Hepatocyte (in vitro differentiated cells): ENCODE results near the gene TBC1D32. TPM values are rescaled to one million over a fixed set of nuclear protein-coding genes. Genes with fewer than 3 reads are reported as not detected.

ENCODE experiments used
- DNase-seq: peaks from one replicate; pipeline ENCODE4 v3.0.0-alpha.2; 2016; ENCODE audit warnings: low spot score
- H2AFZ ChIP-seq: fragments of 200-600 bp; sonication (generic); 2 replicates; pipeline ENCODE4 v1.6.0; 2016; ENCODE audit warnings: antibody characterized with exemption, mild to moderate bottlenecking
- H3K27ac ChIP-seq: fragments of 200-600 bp; sonication (generic); 2 replicates; pipeline ENCODE4 v1.5.1; 2016; ENCODE audit warnings: mild to moderate bottlenecking
- H3K27me3 ChIP-seq: fragments of 200-600 bp; sonication (generic); 2 replicates; pipeline ENCODE4 v1.6.1; 2016
- H3K36me3 ChIP-seq: fragments of 200-600 bp; sonication (generic); replicated peaks from 2 replicates; pipeline ENCODE4 v1.5.1; 2016; ENCODE audit warnings: low read depth; ENCODE audit not compliant: insufficient read depth
- H3K4me1 ChIP-seq: fragments of 200-600 bp; sonication (generic); 2 replicates; pipeline ENCODE4 v1.5.1; 2016; ENCODE audit warnings: mild to moderate bottlenecking, moderate library complexity; ENCODE audit not compliant: insufficient read depth
- H3K4me2 ChIP-seq: fragments of 200-600 bp; sonication (generic); 2 replicates; pipeline ENCODE4 v1.6.0; 2016
- H3K4me3 ChIP-seq: fragments of 200-600 bp; sonication (generic); 2 replicates; pipeline ENCODE4 v1.5.1; 2016; ENCODE audit warnings: mild to moderate bottlenecking
- H3K79me2 ChIP-seq: fragments of 200-600 bp; sonication (generic); 2 replicates; pipeline ENCODE4 v1.6.0; 2017; ENCODE audit warnings: mild to moderate bottlenecking
- H3K9me2 ChIP-seq: fragments of 200-600 bp; sonication (generic); replicated peaks from 2 replicates; pipeline ENCODE4 v1.6.0; 2017; ENCODE audit warnings: mild to moderate bottlenecking; ENCODE audit not compliant: insufficient read depth
- H3K9me3 ChIP-seq: fragments of 200-600 bp; sonication (generic); 2 replicates; pipeline ENCODE4 v1.5.1; 2016; ENCODE audit warnings: low read depth, mild to moderate bottlenecking
- H4K20me1 ChIP-seq: fragments of 200-600 bp; sonication (generic); 2 replicates; pipeline ENCODE4 v1.6.0; 2016; ENCODE audit warnings: mild to moderate bottlenecking; ENCODE audit not compliant: insufficient read depth, poor library complexity, severe bottlenecking
- CTCF ChIP-seq: fragments of 200-600 bp; sonication (generic); IDR thresholded peaks from 2 replicates; pipeline ENCODE4 v1.5.1; 2016; ENCODE audit warnings: antibody characterized with exemption, mild to moderate bottlenecking; ENCODE audit not compliant: poor library complexity
- EZH2 ChIP-seq: fragments of 200-600 bp; sonication (generic); IDR thresholded peaks from 2 replicates; pipeline ENCODE4 v1.6.1; 2016; ENCODE audit warnings: antibody characterized with exemption, mild to moderate bottlenecking, borderline replicate concordance
- EZH2phosphoT487 ChIP-seq: fragments of 200-600 bp; sonication (generic); IDR thresholded peaks from one replicate; pipeline ENCODE4 v1.6.1; 2018; ENCODE audit warnings: antibody characterized with exemption, mild to moderate bottlenecking, low read depth, moderate library complexity; ENCODE audit not compliant: unreplicated experiment, severe bottlenecking
- WGBS: methylation state at CpG from one replicate; pipeline ENCODE4 v1.1.6; 2016; ENCODE audit warnings: low lambda C conversion rate; ENCODE audit errors: missing lambda C conversion rate; 5-methylcytosine and 5-hydroxymethylcytosine counted together
- polyA plus RNA-seq: library from polyadenylated mRNA; unstranded; fragments of >200 nt; fragmentation: Nextera tagmentation; extraction: Ambion mirVana; gene quantifications from 2 replicates; pipeline ENCODE4 v1.2.1, GENCODE V29; 2016
- total RNA-seq: library from RNA; depleted of rRNA; stranded (reverse); fragments of >200 nt; gene quantifications from 2 replicates; pipeline ENCODE4 v1.2.3, GENCODE V29; 2014

TBC1D32 gene
- total and polyA plus RNA-seq, 2 experiments from 2014 or later = 3.7 to 9.9 TPM

- WGBS = 81% methylated on average over 7 of the region's 7 CpGs
- Histone ChIP-seq H3K4me3 (no peak overlapping the region), H3K4me2 (no peak overlapping the region), H3K79me2 (no peaks in the 10 kb centered on the region), H2AFZ (no peak overlapping the region), H3K4me1 (no peaks in the 10 kb centered on the region), H4K20me1 (no peaks in the 10 kb centered on the region), H3K27ac (no peak overlapping the region), H3K9me3 (no peaks in the 10 kb centered on the region), H3K27me3 (no peaks in the 10 kb centered on the region), H3K36me3 (no peaks in the 10 kb centered on the region), H3K9me2 (no peaks in the 10 kb centered on the region)
- DNase-seq = no peak
- TF ChIP-seq CTCF = no peak
- no peak for TF ChIP-seq EZH2phosphoT487
- no peak for TF ChIP-seq EZH2
Observed at GRCh38 chr6:121354764-121355163, 20.5 kb upstream of the TBC1D32 start.

GRCh38 chr6:121352941-121353340 lies 18.7 kb upstream of the TBC1D32 start:
- Histone ChIP-seq H3K4me1 (no peaks in the 10 kb centered on the region), H3K4me2 (no peak overlapping the region), H3K27me3 (no peaks in the 10 kb centered on the region), H3K79me2 (no peaks in the 10 kb centered on the region), H4K20me1 (no peaks in the 10 kb centered on the region), H3K9me2 (no peaks in the 10 kb centered on the region), H2AFZ (no peak overlapping the region), H3K4me3 (no peak overlapping the region), H3K27ac (no peak overlapping the region), H3K9me3 (no peaks in the 10 kb centered on the region), H3K36me3 (no peaks in the 10 kb centered on the region)
- 18% methylated on average over 1 of the region's 1 CpG for WGBS
- no peak for DNase-seq
- TF ChIP-seq CTCF (no peak), EZH2phosphoT487 (no peak), EZH2 (no peak)

- 43% methylated on average over 1 of the region's 1 CpG for WGBS
- Histone ChIP-seq H3K27ac (no peak overlapping the region), H3K4me2 (no peak overlapping the region), H3K4me3 (no peak overlapping the region), H3K27me3 (no peaks in the 10 kb centered on the region), H2AFZ (no peak overlapping the region), H3K79me2 (no peaks in the 10 kb centered on the region), H3K4me1 (peaks cover 9% of the 10 kb centered on the region), H3K9me2 (no peaks in the 10 kb centered on the region), H4K20me1 (no peaks in the 10 kb centered on the region), H3K36me3 (no peaks in the 10 kb centered on the region), H3K9me3 (no peaks in the 10 kb centered on the region)
- no peak for DNase-seq
- TF ChIP-seq EZH2phosphoT487 = no peak
- TF ChIP-seq EZH2 = no peak
- no peak for TF ChIP-seq CTCF
Observed at GRCh38 chr6:121351916-121352315, 17.6 kb upstream of the TBC1D32 start.

- H3K4me3 ChIP-seq = no peak overlapping the region
- 59% methylated on average over 1 of the region's 1 CpG for WGBS
- TF ChIP-seq EZH2phosphoT487 = no peak
- no peak for TF ChIP-seq CTCF
- no peak for TF ChIP-seq EZH2
Observed at GRCh38 chr6:121349596-121349995, 15.3 kb upstream of the TBC1D32 start.

More at GRCh38 chr6:121349596-121349995, 15.3 kb upstream of the TBC1D32 start:
- Histone ChIP-seq H3K27me3 (no peaks in the 10 kb centered on the region), H3K9me2 (no peaks in the 10 kb centered on the region), H3K27ac (no peak overlapping the region), H3K4me1 (peaks cover 9% of the 10 kb centered on the region), H2AFZ (no peak overlapping the region), H3K9me3 (no peaks in the 10 kb centered on the region), H3K36me3 (no peaks in the 10 kb centered on the region), H3K79me2 (no peaks in the 10 kb centered on the region), H4K20me1 (no peaks in the 10 kb centered on the region), H3K4me2 (no peak overlapping the region)
- no peak for DNase-seq
